GM21576 (cell line): ENCODE measurements around the gene RBM11.
"Not testable (repeated sequence)": the region's sequence is repeated elsewhere in the genome, so short reads cannot be mapped to it uniquely, and the experiment has no call there.

ENCODE experiments used
- ATAC-seq: cut with Tn5 transposase; IDR thresholded peaks from one replicate; pipeline ENCODE4 v1.9.1; 2021; ENCODE audit warnings: mild to moderate bottlenecking, moderate library complexity; ENCODE audit not compliant: unreplicated experiment

RBM11 gene, protein sequence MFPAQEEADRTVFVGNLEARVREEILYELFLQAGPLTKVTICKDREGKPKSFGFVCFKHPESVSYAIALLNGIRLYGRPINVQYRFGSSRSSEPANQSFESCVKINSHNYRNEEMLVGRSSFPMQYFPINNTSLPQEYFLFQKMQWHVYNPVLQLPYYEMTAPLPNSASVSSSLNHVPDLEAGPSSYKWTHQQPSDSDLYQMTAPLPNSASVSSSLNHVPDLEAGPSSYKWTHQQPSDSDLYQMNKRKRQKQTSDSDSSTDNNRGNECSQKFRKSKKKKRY

DNA sequence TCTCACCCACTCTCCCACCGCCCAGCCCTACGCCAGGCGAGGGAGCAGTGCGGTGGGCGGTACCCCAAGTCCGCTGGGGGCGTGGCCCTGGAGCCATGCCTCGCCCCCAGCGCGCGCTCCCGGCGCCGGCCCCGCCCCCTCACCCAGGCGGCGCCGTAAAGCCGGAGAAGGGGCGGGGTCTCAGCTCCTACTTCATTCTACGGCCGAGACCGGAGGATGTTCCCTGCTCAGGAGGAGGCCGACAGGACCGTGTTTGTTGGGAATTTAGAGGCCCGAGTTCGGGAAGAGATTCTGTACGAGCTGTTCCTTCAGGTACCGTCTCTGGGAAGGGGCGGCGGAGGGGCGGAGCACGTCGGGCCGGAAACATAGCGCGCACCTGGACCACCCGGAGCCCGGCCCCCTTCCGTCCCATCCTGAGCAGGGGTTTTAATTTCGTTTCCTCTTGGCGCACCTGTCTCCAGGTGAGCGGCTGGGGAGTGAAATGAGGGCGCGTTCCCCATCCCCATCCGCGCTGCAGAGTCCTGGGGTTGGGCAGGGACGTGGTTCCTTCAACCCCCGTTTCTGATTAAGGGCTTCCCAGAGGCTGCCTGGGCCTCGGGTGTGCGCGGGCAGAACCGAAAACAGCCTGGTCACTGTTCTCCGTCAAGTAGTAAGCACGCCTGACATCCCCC, at the start of gene RBM11:
RBM11 (plus strand) TSS at position 187 of the 671 bp plus-strand sequence; CDS start at position 217, 30 bp downstream.
- peak; percentile 96 for ATAC-seq

- not testable (repeated sequence) for ATAC-seq
These were observed 49.3 kb upstream of the RBM11 start for GRCh38 chr21:14166463-14167223.

DNA sequence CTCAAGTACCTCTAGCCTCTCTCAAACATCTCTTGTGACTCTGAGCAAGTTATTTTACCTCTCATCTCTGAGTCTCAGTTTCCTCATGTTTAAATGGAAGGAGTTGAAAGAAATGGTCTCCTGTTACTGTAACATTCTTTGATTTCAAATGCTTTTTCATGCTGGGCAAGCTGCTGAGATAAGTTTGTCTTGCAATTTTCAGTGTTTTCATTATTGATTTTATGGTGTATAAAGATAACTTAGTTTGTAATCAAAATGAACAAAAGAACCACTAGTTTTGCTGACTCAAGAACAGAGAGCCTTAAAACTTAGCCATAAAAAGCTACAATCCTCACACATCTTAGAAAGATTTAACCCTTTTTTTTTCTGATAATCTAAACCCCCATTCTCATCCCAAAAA, 9.7 kb upstream of the RBM11 start:
- ATAC-seq = no peak

DNA sequence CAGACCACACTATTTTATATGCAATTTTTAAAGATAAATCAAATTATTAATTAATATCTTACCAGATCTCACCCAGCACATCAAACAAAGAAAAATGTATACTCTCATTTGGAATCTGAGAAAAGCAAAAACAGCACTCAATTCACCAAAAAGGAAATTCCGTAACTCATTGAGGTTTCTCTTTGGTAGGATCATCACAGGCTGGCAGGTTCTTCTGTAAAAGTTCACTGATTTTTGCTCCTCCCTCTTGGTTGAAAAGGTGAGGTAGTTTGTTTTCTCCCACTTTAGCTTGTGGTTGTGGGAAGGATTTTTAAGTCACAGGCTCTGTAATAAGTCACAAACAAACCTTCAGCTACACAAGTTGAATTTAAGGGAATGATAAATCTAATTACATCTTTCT, 5.2 kb upstream of the RBM11 start, which contains the start of gene LIPI:
LIPI (minus strand) TSS at position 218 of the 400 bp plus-strand sequence; CDS start at position 108, 110 bp downstream.
- no peak for ATAC-seq

- ATAC-seq = no peak
These were observed 2.8 kb upstream of the RBM11 start for GRCh38 chr21:14213164-14213563.

- ATAC-seq = no peak
These were observed 7.4 kb downstream of the RBM11 start for GRCh38 chr21:14223365-14223764.

DNA sequence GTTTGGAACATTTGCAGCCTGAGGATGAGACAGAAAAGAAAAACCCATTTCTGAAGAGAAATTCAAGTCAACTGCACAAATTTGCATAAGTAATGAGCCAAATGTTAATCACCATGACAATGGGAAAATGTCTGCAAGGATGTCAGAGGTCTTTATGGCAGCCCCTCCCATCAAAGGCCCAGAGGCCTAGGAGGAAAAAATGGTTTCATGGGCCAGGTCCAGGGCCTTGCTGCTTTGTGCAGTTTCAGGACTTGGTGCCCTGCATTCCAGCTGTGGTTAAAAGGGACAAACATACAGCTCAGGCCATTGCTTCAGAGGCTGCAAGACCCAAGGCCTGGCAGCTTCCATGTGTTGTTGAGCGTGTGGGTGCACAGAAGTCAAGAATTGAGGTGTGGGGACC, 13.4 kb downstream of the RBM11 start:
- ATAC-seq = no peak

GRCh38 chr21:14235101-14235500, 19.1 kb downstream of the RBM11 start:
- ATAC-seq = no peak

- no peak for ATAC-seq
These were observed 20.2 kb downstream of the RBM11 start for GRCh38 chr21:14236180-14236579.

DNA sequence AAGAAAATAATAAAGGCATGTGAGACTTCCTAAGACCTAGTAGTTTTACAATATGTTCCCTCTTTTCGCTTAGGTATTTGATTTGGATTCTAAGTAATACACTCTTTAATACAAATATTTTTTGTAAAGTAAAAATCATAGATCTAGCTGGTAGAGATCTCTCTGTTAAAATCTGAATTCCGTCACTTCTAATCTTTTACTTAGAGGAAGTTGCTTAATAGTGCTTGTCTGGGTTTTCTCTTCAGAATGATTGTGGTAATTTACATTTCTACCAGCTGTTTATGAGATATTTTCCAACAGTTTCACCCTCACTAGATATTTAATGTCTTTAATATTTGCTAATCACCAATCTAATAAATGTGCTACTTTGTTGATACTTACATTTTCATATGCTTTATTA, 23.3 kb downstream of the RBM11 start:
- no peak for ATAC-seq

DNA sequence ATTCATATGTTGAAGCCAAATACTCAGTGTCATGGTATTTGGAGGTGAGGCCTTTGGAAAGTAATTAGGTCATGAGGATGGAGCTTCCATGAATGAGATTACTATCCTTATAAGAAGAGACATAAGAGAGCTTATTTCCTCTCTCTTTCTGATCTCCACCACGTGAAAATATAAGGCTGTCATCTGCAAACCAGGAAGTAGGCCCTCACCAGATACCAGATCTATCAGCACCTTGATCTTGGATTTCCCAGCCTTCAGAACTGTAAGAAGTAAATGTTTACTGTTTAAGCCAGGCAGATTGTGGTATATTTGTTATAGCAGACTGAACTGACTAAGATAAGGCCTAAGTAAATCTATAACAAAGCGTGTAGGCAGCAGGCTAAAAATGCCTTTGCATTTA, 25.3 kb downstream of the RBM11 start:
- ATAC-seq = no peak

- no peak for ATAC-seq
These were observed 27.5 kb downstream of the RBM11 start for GRCh38 chr21:14243461-14243860.

DNA sequence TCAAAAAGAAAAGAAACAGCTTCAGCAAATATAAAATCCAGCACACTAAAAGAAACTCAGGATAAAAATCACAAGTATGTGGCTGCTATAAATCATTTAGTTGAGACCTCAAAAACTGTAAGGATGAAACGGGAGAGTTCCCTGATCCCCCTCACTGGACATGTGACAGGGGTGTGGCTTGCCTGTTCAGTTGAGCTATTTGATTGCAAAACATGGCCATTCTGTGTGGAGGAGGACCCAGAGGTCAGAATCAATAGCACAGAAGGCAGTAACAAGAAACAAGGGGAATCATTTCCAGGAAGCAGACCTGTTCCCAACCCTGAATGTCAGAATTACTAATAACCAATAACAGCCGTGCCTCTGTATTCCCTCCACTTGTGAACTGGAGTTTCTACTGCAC, 27.9 kb downstream of the RBM11 start:
- no peak for ATAC-seq

DNA sequence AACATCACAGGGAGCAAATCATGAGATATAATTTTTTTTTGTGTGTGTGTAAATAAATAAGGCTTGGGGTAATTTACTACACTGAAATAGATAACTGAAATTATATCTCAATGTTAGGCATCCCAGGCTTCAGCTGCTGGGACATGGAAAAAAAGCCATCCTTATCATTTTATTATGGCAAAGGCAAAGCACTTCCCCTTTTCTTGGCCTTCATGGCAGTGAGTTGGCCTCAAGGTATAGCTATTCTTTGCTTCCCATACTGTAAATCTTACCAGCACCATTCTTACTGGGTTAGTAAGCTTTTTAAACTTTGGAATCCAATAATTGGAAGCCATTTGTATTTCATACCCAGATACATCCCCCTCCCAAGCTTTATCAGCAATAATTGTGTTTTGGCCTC, 29.0 kb downstream of the RBM11 start:
- no peak for ATAC-seq

- no peak for ATAC-seq
These were observed 29.8 kb downstream of the RBM11 start for GRCh38 chr21:14245711-14246110.

DNA sequence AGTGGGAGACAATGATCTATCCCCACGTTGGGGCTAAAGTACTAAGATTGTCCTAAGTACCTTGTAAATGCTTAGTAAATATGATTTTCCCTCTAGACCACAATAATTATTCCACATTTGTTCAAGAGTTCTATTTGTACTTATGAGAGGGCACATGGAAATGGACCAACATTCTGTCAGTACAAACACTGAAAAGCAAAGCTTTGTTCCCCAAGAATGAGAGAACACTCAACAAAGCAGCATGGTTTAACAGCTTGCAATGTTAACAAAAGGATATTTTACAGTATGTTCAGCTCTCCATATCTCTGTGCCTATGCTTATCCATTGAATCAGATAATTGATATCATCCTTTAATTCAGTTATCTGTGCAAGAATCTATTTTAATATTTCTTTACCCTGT, 35.4 kb downstream of the RBM11 start:
- ATAC-seq = no peak

DNA sequence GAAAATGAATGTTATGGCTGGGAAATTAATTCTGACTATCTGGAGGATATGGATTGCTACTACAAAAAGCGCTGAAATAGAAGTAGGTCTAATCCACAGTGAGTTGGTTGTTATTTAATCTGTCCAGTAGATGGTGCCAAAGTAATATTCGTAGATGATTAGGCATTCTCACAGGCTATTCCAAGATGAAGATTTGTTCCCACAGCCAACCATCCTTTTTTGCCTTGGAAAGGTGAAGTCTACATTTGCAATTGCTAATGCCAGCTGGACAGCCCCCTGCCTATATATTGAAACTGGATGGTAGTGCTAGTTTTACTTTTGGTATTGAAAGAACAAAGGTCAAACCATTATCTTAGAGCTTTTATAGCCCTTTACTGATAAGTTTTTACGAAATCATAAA, 43.8 kb downstream of the RBM11 start:
- peak; percentile 58 for ATAC-seq

DNA sequence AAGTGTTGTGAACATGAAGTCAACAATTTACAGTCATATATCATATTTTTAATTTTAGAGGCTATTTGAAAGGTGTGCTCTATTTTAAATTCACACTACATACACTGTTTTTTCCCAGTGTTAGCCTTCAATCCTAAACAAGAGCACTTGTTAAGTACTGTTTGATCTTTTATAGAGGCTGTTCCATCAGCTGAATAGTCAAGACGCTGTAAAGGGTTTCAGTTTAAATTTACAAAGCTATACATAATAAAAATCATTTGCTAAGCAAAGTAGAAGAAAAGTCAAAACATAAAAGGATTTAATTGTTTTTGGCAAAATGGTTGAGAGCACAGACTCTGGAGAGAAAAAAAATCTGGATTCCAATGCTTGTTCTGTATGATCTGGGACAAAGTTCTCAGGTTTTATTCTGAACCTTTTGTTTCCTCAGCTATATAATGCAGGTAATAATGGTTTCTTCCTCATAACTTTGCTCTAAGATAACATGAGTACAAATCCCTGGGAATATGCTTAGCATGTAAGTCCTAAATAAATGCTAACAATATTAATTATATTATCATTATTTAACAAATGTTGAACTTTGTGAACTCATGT, 44.3 kb downstream of the RBM11 start:
- no peak for ATAC-seq

DNA sequence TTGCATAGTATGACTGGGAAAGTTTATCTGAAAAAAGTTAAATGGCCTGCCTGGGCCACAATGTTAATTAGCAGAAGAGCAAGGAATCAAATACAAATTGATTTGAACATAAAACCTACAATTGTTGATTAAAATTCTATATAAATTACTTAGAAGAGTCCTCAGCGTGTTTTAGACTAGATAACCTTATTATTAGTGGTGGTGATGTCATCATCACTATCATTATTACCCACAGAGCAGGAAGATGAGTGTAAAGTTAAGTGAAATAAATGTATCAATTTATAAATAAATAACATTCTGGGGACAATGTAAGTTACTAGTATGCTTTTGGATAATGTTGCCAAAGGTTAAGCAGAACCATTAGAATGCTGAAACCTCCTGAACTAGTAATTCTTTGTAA, 46.1 kb downstream of the RBM11 start:
- no peak for ATAC-seq

DNA sequence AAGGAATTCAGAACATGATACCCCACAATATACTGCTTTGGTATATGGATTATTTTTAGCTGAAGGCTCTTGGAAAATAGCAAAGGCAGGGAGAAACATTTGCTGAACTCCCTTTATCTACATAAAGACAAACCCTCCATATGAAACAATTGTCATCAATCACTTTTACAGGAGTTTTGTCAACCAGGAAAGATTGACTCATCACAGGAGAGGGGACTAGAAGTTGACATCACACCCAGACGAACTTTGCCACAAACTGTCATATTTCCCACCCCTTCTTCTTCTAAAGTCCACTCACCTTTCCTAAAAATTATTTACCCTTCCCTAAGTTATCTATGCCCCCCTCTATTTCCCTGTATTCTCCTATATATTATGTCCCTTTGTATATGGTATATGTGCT, 47.9 kb downstream of the RBM11 start:
- ATAC-seq = no peak

DNA sequence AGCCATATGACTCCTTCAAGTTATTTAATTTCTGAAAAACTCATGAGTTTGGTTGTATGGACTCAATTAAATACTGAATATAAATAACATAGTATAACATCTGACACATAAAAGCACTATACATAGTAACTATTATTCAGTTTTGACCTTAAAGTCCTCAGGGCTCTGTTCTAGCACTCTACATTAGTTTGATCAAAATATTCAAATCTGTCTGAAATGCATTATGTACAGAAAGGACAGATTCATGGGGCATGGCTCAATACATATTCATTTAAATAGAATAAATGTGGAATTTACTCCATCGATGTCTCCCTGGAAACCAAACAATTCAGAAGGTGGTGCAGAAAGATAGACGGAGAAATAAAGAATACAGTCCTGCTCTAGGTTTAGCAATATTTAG, 49.1 kb downstream of the RBM11 start:
- ATAC-seq = no peak
